HL-60/S4 treated with phorbol 12-myristate 13-acetate at 8.2 ng/mL for 4 days and 3 days (cell line): ENCODE results near the gene PHB1.

ENCODE experiments used
- in situ Hi-C: fragments of 300-500 bp; cut with MboI; formaldehyde crosslinking; loops from 2 replicates; pipeline ENCODE4 v1.15.0; 2022; ENCODE audit warnings: low sequenced_read_pairs

Gene PHB1

GRCh38 chr17:49439673-49440571 is 25.2 kb upstream of the PHB1 start:
- in situ Hi-C loops: loop anchor here (10.0 kb wide), 1 partner anchor 115 kb away; no protein-coding TSS in a partner anchor

DNA sequence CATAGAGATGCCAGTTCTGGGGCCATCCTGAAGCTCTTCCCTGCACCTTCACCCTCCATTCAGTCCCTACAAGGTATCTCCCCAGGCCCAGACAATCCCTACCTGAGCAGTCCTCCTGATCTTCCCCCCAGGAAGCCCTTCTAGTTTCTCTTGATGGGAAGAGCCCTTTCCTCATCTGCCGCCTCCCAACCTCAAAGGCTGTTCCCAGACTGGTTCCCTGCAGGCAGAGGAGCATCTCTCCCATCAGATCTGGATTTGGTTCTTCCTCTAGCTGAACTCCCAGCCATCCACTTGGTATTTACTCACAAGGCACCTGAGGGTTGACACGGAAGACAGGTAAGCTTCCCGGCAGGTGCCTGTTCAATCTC is 24.6 kb upstream of the PHB1 start:
- in situ Hi-C loops: loop anchor here (10.0 kb wide), 1 partner anchor 116 kb away; no protein-coding TSS in a partner anchor

GRCh38 chr17:49438436-49439278 is 24.0 kb upstream of the PHB1 start:
- in situ Hi-C loops: loop anchor here (10.0 kb wide), 1 partner anchor 116 kb away; no protein-coding TSS in a partner anchor

- in situ Hi-C loops: loop anchor here (10.0 kb wide), 1 partner anchor 117 kb away; no protein-coding TSS in a partner anchor
Observed at GRCh38 chr17:49437696-49438435, 23.2 kb upstream of the PHB1 start.

- in situ Hi-C loops: loop anchor here (10.0 kb wide), 1 partner anchor 119 kb away; no protein-coding TSS in a partner anchor
Observed at GRCh38 chr17:49436174-49436573, 21.5 kb upstream of the PHB1 start.

- in situ Hi-C loops: loop anchor here (10.0 kb wide), 1 partner anchor 119 kb away; no protein-coding TSS in a partner anchor
Observed at GRCh38 chr17:49435671-49436029, 21.0 kb upstream of the PHB1 start.

DNA sequence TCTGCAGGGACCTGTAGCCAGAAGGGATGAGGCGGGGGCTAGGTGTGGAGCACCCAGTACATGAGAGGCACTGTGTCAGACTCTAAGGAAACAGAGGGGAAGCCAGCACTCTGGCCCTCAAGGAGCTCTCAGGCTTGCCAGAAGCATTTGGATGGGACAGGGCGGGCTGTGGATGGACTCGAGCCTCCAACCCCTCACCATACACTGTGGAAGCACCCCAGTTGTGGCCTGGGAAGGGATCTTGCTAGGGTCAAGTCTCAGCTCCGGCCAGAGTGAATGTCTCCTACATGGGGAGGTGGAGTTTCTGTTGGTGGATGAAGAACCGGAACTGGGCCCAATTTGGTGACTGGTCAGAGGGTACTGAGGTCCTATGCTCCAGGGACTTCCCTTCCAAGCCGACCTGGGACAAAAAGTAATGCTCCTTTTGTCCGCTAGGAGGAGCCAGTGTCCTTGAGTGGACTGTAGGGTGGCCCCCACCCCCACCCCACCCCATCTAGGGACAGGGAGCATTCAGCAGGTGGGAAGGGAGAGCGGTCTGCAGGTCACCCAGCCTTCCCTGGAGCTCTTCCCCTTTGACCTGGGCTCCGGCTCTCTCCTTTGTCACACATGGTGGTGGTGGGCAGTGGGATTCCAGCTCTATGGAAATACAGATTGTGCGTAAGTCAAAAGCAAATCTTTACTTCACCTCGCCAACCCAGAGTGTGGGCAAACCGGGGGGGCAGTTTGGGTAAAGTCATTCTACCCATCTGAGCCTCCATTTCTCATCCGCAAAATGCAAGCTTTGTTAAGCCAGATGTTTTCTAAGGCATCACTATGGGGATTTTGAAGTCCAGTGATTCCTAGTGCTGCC is 20.4 kb upstream of the PHB1 start:
- in situ Hi-C loops: loop anchor here (10.0 kb wide), 1 partner anchor 120 kb away; no protein-coding TSS in a partner anchor

DNA sequence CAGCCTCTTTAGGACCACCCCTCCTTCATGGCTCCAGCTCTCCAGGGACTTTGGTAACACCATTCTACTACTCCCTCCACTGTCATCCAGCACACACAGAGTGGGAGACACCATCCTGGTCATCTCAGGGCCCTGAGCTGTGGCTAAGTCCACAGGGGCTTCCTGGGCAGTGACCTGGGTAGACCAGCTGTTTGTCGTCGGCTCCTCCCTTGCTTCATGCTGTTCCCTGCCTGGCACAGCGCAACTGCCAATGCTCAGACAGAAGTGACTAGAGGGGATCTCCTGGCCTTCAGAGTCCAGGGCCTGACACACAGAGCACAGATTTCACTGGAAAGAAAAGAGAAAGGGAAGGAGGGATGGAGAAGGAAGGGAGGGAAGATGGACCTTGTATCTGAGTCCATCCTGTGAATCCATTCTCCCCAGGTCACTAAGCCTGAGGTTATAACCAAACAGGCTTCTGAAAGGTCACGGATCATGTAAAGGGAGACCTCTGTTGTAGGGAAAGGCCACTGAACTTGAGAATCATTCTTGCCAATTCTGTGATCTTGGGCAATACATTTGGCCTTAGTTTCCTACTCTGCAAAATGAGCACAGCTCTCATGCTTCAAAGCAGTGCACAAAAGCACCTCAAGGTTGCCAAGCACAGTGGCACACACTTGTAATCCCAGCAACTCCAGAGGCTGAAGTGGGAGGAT is 18.5 kb upstream of the PHB1 start:
- in situ Hi-C loops: loop anchor here (10.0 kb wide), 1 partner anchor 122 kb away; no protein-coding TSS in a partner anchor

GRCh38 chr17:49431743-49432142 is 17.1 kb upstream of the PHB1 start:
- in situ Hi-C loops: loop anchor here (10.0 kb wide), 1 partner anchor 123 kb away; no protein-coding TSS in a partner anchor

GRCh38 chr17:49425004-49425286 is 10.3 kb upstream of the PHB1 start:
- in situ Hi-C loops: no loop called here

DNA sequence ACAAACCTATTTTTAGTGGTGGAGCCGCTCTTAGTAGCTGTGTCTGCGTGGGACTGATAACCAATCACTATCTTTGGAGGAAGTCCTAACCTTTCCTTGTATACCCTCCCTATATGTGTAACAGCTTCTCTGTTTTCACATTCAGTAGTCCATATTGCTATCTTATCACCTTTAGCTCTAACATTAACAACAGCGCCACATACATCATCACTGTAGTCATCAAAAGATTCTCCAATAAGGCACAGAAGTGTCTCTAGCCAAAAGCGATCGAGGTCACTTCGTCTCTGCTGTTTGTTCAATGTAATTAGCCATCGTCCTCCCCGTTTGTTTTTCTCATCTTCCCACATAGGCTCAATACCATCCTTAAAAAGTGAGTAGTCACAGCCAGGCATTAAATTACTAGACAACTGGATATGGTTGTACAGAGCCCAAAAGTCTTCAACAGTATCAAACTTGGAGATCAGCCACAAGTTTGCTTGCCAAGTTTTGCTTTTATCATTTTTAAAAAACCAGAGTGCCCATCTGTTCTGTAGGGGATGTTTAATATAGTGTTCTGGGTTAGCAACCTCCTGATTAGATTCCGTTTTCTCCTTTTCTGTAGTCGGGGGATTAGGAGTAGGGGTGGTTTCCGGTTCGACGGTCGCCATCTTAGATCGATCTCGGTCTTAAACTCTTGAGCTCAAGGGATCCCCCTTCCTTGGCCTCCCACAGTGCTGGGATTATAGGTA is 9.8 kb upstream of the PHB1 start:
- in situ Hi-C loops: loop anchor here (25.0 kb wide), 1 partner anchor 263 kb away; the partner anchor contains the start of gene SPOP

- in situ Hi-C loops: loop anchor here (25.0 kb wide), 1 partner anchor 265 kb away; the partner anchor contains the start of gene SPOP
Observed at GRCh38 chr17:49422714-49423113, 8.0 kb upstream of the PHB1 start.

DNA sequence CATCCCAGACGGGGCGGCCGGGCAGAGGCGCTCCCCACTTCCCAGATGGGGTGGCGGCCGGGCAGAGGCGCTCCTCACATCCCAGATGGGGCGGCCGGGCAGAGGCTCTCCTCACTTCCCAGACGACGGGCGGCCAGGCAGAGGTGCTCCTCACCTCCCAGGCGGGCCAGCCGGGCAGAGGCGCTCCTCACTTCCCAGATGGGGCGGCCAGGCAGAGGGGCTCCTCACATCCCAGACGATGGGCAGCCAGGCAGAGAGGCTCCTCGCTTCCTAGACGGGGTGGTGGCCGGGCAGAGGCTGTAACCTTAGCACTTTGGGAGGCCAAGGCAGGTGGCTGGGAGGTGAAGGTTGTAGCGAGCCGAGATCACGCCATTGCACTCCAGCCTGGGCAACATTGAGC is 5.1 kb upstream of the PHB1 start:
- in situ Hi-C loops: loop anchor here (25.0 kb wide), 1 partner anchor 268 kb away; the partner anchor contains the start of gene SPOP

DNA sequence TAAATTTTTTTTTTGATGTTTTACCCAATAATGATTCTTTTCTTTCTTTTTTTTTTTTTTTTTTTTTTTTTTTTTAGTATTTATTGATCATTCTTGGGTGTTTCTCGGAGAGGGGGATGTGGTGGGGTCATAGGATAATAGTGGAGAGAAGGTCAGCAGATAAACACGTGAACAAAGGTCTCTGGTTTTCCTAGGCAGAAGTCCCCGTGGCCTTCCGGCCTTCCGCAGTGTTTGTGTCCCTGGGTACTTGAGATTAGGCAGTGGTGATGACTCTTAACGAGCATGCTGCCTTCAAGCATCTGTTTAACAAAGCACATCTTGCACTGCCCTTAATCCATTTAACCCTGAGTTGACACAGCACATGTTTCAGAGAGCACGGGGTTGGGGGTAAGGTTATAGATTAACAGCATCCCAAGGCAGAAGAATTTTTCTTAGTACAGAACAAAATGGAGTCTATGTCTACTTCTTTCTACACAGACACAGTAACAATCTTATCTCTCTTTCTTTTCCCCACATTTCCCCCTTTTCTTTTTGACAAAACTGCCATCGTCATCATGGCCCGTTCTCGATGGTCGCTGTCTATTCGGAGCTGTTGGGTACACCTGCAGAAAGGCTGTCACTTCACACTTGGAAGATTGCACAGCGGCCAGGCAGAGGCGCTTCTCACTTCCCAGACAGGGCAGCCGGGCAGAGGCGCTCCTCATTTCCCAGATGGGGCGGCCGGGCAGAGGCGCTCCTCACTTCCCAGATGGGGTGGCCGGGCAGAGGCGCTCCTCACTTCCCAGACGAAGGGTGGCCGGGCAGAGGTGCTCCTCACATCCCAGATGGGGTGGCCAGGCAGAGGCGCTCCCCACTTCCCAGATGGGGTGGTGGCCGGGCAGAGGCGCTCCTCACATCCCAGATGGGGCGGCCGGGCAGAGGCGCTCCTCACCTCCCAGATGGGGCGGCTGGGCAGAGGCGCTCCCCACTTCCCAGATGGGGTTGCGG is 4.4 kb upstream of the PHB1 start:
- in situ Hi-C loops: loop anchor here (25.0 kb wide), 1 partner anchor 268 kb away; the partner anchor contains the start of gene SPOP

GRCh38 chr17:49414271-49414621 is 436 bp downstream of the PHB1 start:
- in situ Hi-C loops: loop anchor here (25.0 kb wide), 1 partner anchor 273 kb away; the partner anchor contains the start of gene SPOP

DNA sequence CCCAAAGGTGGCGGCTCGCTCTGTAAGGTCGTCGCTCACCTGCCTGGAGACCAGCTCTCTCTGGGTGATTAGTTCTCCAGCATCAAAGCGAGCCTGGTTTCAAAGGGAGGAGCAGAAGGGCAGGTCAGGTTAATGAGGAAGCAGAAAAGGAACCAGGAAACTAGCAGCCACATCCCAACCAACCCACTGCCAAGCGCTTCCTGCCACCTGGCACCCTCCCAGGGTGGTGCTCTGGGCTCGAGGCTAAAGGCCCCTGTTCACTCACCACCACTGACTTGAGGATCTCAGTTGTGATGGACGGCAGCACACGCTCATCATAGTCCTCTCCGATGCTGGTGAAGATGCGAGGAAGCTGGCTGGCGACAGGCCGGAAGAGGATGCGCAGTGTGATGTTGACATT is 5.6 kb downstream of the PHB1 start:
- in situ Hi-C loops: loop anchor here (25.0 kb wide), 1 partner anchor 278 kb away; the partner anchor contains the start of gene SPOP

GRCh38 chr17:49407981-49408501 is 6.6 kb downstream of the PHB1 start:
- in situ Hi-C loops: loop anchor here (25.0 kb wide), 1 partner anchor 279 kb away; the partner anchor contains the start of gene SPOP
